Cardiac fibroblast (primary cell): ENCODE data around the gene STRN3.

ENCODE experiments used
- DNase-seq, 2 donors: peaks; one replicate each; pipeline versions ENCODE4 v3.0.0 to v3.0.0-alpha.2; 2010; ENCODE audit warnings: low read depth in 2 of 2
- H3K4me3 ChIP-seq, 2 donors: replicated peaks in 1 of 2; 1 replicate in 1 of 2; 2 replicates in 1 of 2; pipeline ENCODE4 v1.5.1; 2011; ENCODE audit warnings: low read depth in 2 of 2, low read length in 2 of 2, mild to moderate bottlenecking in 2 of 2, moderate library complexity in 1 of 2
- CTCF ChIP-seq: IDR thresholded peaks from one replicate; pipeline ENCODE4 v1.5.1; 2011; ENCODE audit warnings: low read depth, mild to moderate bottlenecking, low read length, inconsistent platforms

STRN3 gene

GRCh38 chr14:30874120-30874998 is 151.8 kb downstream of the STRN3 start, which contains the start of gene COCH:
Gene COCH, plus strand, starts transcription at chr14:30874559. Its CDS starts 380 bp downstream, at chr14:30874939.
- no peak for TF ChIP-seq CTCF
- H3K4me3 ChIP-seq: peak within 1 kb of the TSS; percentile 47 to 53
- DNase-seq: no peak

GRCh38 chr14:30873308-30874119 is 152.7 kb downstream of the STRN3 start:
- no peak for DNase-seq
- no peak for TF ChIP-seq CTCF
- H3K4me3 ChIP-seq: peak overlapping the region in 1 of 2 donors; percentile 53

GRCh38 chr14:30872602-30873001 is 153.6 kb downstream of the STRN3 start:
- TF ChIP-seq CTCF: no peak
- DNase-seq: no peak

GRCh38 chr14:30869551-30870155 is 156.5 kb downstream of the STRN3 start:
- no peak for TF ChIP-seq CTCF
- no peak for DNase-seq
- no peak overlapping the region for H3K4me3 ChIP-seq

More at GRCh38 chr14:30872602-30873001, 153.6 kb downstream of the STRN3 start:
- H3K4me3 ChIP-seq: no peak overlapping the region

- no peak for TF ChIP-seq CTCF
- no peak overlapping the region for H3K4me3 ChIP-seq
- no peak for DNase-seq
Observed at GRCh38 chr14:30868736-30869135, 157.4 kb downstream of the STRN3 start.

GRCh38 chr14:30864934-30865333 is 161.2 kb downstream of the STRN3 start:
- H3K4me3 ChIP-seq: no peak overlapping the region
- DNase-seq: no peak
- TF ChIP-seq CTCF: no peak
